Keratinocyte (primary cell): ENCODE data around the gene SHD. TPM values are rescaled to one million over a fixed set of nuclear protein-coding genes. Genes with fewer than 3 reads are reported as not detected.

Experiments used
- DNase-seq: peaks from one replicate; pipeline ENCODE4 v3.0.0-alpha.2; 2011; ENCODE audit warnings: low read depth, missing footprints, low spot score
- FAIRE-seq: peaks from 2 replicates; lab custom pipeline; 2011; peaks lifted over from hg19 to GRCh38; lab: Jason Lieb, UNC
- H2AFZ ChIP-seq: 2 replicates; pipeline ENCODE4 v1.6.0; 2012; ENCODE audit warnings: low read length, control low read depth, inconsistent platforms; ENCODE audit not compliant: control insufficient read depth
- H3K27ac ChIP-seq: 2 replicates; pipeline ENCODE4 v1.5.1; 2011; ENCODE audit warnings: low read length; ENCODE audit not compliant: control insufficient read depth, insufficient read depth
- H3K27me3 ChIP-seq: 3 replicates; pipeline ENCODE4 v1.6.0; 2011; ENCODE audit warnings: low read length; ENCODE audit not compliant: control insufficient read depth, insufficient read depth; ENCODE audit errors: extremely low read depth
- H3K36me3 ChIP-seq, 2 experiments: 2 replicates in 1 of 2; 3 replicates in 1 of 2; pipeline ENCODE4 v1.5.1; 2011; ENCODE audit warnings: low read length in 2 of 2, mild to moderate bottlenecking in 1 of 2; ENCODE audit not compliant: control insufficient read depth in 2 of 2, insufficient read depth in 2 of 2; ENCODE audit errors: extremely low read depth in 1 of 2
- H3K4me1 ChIP-seq: 3 replicates; pipeline ENCODE4 v1.5.1; 2011; ENCODE audit warnings: low read length; ENCODE audit not compliant: control insufficient read depth, insufficient read depth; ENCODE audit errors: extremely low read depth
- H3K4me2 ChIP-seq: 3 replicates; pipeline ENCODE4 v1.6.0; 2011; ENCODE audit warnings: low read depth, low read length; ENCODE audit not compliant: control insufficient read depth, insufficient read depth; ENCODE audit errors: extremely low read depth
- H3K4me3 ChIP-seq, 3 experiments: fragments of 200-600 bp in 1 of 3; sonication (generic) in 1 of 3; 2 replicates in 2 of 3; 3 replicates in 1 of 3; pipeline ENCODE4 v1.5.1; 2011 to 2016; ENCODE audit warnings: low read length in 3 of 3, mild to moderate bottlenecking in 3 of 3, control low read depth in 2 of 3, inconsistent platforms in 1 of 3, low read depth in 1 of 3, mixed read lengths in 1 of 3, mixed run types in 1 of 3, moderate library complexity in 1 of 3; ENCODE audit not compliant: control insufficient read depth in 2 of 3, insufficient read depth in 2 of 3; ENCODE audit errors: extremely low read depth in 1 of 3
- H3K79me2 ChIP-seq: 2 replicates; pipeline ENCODE4 v1.6.0; 2012; ENCODE audit warnings: low read length; ENCODE audit not compliant: control insufficient read depth, insufficient read depth
- H3K9ac ChIP-seq: 3 replicates; pipeline ENCODE4 v1.6.0; 2011; ENCODE audit warnings: low read length; ENCODE audit not compliant: control insufficient read depth, insufficient read depth; ENCODE audit errors: extremely low read depth
- H3K9me1 ChIP-seq: 3 replicates; pipeline ENCODE4 v1.6.0; 2011; ENCODE audit warnings: low read length; ENCODE audit not compliant: control insufficient read depth, insufficient read depth; ENCODE audit errors: extremely low read depth
- H3K9me3 ChIP-seq: 2 replicates; pipeline ENCODE4 v1.5.1; 2012; ENCODE audit warnings: low read depth, low read length; ENCODE audit not compliant: control insufficient read depth
- H4K20me1 ChIP-seq: 3 replicates; pipeline ENCODE4 v1.6.0; 2011; ENCODE audit warnings: low read length; ENCODE audit not compliant: control insufficient read depth, insufficient read depth; ENCODE audit errors: extremely low read depth
- EZH2 ChIP-seq: IDR thresholded peaks from one replicate; pipeline ENCODE4 v1.6.1; 2012; ENCODE audit warnings: inconsistent platforms, mild to moderate bottlenecking, low read length, moderate library complexity
- dilution Hi-C: fragments of 300-500 bp; cut with MboI; formaldehyde crosslinking; loops from one replicate; pipeline ENCODE4 v1.7.0; 2020; ENCODE audit warnings: low sequenced_read_pairs; ENCODE audit not compliant: extremely low pct_ligation_motif_present
- polyA plus RNA-seq, 5 experiments: library from polyadenylated mRNA; depleted of rRNA in 3 of 5; stranded (reverse) in 3 of 5; stranded (forward) in 1 of 5; unstranded in 1 of 5; fragments of >200 nt; gene quantifications; 1 replicate in 1 of 5; 2 replicates in 3 of 5; 3 replicates in 1 of 5; pipeline versions ENCODE4 v1.2.1 to v1.2.3, GENCODE V29; 2011 to 2012; ENCODE audit warnings: missing spikeins in 2 of 5, low read depth in 1 of 5, low replicate concordance in 1 of 5
- TF ChIP-seq, protein P1 (sequence below), 3 experiments: IDR thresholded peaks in 1 of 3; conservative IDR thresholded peaks in 1 of 3; optimal IDR thresholded peaks in 1 of 3; 2 replicates in 2 of 3; 3 replicates in 1 of 3; pipeline versions ENCODE3 to v1.5.1; 2011; ENCODE audit warnings: low read length in 3 of 3, mild to moderate bottlenecking in 3 of 3, moderate library complexity in 2 of 3, control low read depth in 1 of 3, inconsistent platforms in 1 of 3; ENCODE audit not compliant: insufficient read depth in 2 of 3; ENCODE audit errors: extremely low read depth in 1 of 3

SHD gene
- polyA plus RNA-seq, 1 donor (not counting 4 experiments of a cell fraction or from before 2014, with no cell fraction given): not detected

DNA sequence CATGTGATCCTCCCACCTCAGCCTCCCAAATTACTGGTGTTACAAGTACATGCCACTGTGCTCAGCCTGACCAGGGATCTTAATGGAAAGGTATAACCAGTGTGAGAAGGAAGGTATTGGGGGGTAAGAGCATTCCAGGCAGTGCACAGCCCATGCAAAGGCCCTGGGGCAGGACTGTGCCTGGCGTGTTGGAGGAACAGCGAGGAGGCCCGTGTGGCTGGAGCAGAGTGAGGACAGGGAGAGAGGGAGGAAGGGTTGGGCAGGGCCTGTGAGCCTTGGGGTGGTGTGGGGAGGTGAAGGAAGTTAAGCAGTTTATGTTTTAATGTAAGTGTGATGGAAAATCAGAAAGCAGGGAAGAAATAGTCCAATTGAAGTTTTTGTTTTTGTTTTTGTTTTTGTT is 21.5 kb downstream of the SHD start:
- Histone ChIP-seq H3K36me3 (no peaks in the 10 kb centered on the region), H3K4me2 (no peak overlapping the region), H3K27ac (no peak overlapping the region), H3K4me3 (no peak overlapping the region), H3K79me2 (no peaks in the 10 kb centered on the region), H3K9ac (no peak overlapping the region), H3K9me3 (no peaks in the 10 kb centered on the region), H3K4me1 (no peaks in the 10 kb centered on the region), H3K27me3 (peaks cover 6% of the 10 kb centered on the region), H2AFZ (no peak overlapping the region), H4K20me1 (no peaks in the 10 kb centered on the region), H3K9me1 (no peaks in the 10 kb centered on the region)
- FAIRE-seq: no peak
- no peak for TF ChIP-seq EZH2
- TF ChIP-seq, protein P1, sequence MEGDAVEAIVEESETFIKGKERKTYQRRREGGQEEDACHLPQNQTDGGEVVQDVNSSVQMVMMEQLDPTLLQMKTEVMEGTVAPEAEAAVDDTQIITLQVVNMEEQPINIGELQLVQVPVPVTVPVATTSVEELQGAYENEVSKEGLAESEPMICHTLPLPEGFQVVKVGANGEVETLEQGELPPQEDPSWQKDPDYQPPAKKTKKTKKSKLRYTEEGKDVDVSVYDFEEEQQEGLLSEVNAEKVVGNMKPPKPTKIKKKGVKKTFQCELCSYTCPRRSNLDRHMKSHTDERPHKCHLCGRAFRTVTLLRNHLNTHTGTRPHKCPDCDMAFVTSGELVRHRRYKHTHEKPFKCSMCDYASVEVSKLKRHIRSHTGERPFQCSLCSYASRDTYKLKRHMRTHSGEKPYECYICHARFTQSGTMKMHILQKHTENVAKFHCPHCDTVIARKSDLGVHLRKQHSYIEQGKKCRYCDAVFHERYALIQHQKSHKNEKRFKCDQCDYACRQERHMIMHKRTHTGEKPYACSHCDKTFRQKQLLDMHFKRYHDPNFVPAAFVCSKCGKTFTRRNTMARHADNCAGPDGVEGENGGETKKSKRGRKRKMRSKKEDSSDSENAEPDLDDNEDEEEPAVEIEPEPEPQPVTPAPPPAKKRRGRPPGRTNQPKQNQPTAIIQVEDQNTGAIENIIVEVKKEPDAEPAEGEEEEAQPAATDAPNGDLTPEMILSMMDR (optimal IDR thresholded peaks at IDR 0.05 in 1 of 3, IDR thresholded peaks at IDR 0.05 in 1 of 3, conservative IDR thresholded peaks at IDR 0.05 in 1 of 3; ENCODE audit: extremely low read depth in 1 of 3, insufficient read depth in 2 of 3, low read length in 3 of 3): no peak
- dilution Hi-C loops: no loop called here
- DNase-seq: no peak

DNA sequence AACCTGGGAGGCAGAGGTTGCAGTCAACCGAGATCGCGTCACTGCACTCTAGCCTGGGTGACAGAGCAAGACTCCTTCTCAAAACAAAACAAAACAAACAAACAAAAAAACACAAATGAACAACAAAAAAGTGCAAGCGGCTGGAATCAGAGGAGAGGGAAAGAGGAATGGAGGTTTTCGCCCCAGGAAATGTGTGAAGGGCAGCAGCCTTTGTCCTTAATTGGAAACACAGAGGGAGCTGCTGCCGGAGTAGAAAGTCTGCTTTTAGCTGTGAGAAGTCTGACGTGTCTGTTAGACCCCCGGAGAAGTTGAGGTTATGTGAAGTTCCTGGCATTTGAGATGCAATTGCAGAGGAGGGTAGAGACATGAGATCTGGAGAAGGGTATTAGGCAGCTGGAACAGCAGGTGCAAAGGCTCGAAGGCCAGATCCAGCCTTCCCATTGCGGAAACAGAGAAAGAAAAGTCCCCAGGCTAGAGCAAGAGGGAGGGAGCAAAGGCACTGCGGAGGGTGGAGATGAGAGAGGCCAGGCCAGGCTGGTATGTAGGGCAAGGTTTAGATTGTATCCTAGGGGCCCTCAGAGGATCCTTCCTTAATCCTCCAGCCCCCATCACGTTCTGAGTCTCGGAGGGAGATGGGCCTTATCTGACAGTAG is 22.6 kb downstream of the SHD start:
- FAIRE-seq (no peak), DNase-seq (no peak)
- no peaks in the 10 kb centered on the region for H3K9me1 ChIP-seq
- H3K4me2 ChIP-seq: no peak overlapping the region
- dilution Hi-C loops: no loop called here
- TF ChIP-seq, protein P1 (optimal IDR thresholded peaks at IDR 0.05 in 1 of 3, IDR thresholded peaks at IDR 0.05 in 1 of 3, conservative IDR thresholded peaks at IDR 0.05 in 1 of 3; ENCODE audit: extremely low read depth in 1 of 3, insufficient read depth in 2 of 3, low read length in 3 of 3): no peak
- no peak for TF ChIP-seq EZH2
- no peaks in the 10 kb centered on the region for H3K9me3 ChIP-seq
- no peaks in the 10 kb centered on the region for H3K79me2 ChIP-seq
- H2AFZ ChIP-seq: no peak overlapping the region
- H3K27me3 ChIP-seq: peaks cover under 1% of the 10 kb centered on the region
- H3K36me3 ChIP-seq: no peaks in the 10 kb centered on the region
- no peaks in the 10 kb centered on the region for H4K20me1 ChIP-seq
- H3K9ac ChIP-seq: no peak overlapping the region
- no peak overlapping the region for H3K4me3 ChIP-seq
- no peak overlapping the region for H3K27ac ChIP-seq
- H3K4me1 ChIP-seq: no peaks in the 10 kb centered on the region
